Nephron progenitor cell (in vitro differentiated cells): ENCODE measurements around the gene CDHR2.
A peak's percentile ranks its signal among the peaks of the same experiment; 100 is the strongest.

Experiments
- DNase-seq: peaks from one replicate; pipeline ENCODE4 v3.0.0; 2021
- H3K27ac Mint-ChIP-seq: 2 replicates; pipeline ENCODE4 v1.8.0; 2021; ENCODE audit warnings: mild to moderate bottlenecking, moderate library complexity, mixed read lengths
- H3K27me3 Mint-ChIP-seq: 2 replicates; pipeline ENCODE4 v1.8.0; 2021; ENCODE audit warnings: mild to moderate bottlenecking, low read depth, mixed read lengths; ENCODE audit not compliant: poor library complexity
- H3K36me3 Mint-ChIP-seq: 2 replicates; pipeline ENCODE4 v1.8.0; 2021; ENCODE audit warnings: low read depth, mixed read lengths
- H3K4me1 Mint-ChIP-seq: 2 replicates; pipeline ENCODE4 v1.8.0; 2021; ENCODE audit warnings: mixed read lengths
- H3K4me3 Mint-ChIP-seq: 2 replicates; pipeline ENCODE4 v1.8.0; 2021; ENCODE audit warnings: mild to moderate bottlenecking, moderate library complexity, mixed read lengths
- H3K9me3 Mint-ChIP-seq: 2 replicates; pipeline ENCODE4 v1.8.0; 2021; ENCODE audit warnings: mild to moderate bottlenecking, moderate library complexity, mixed read lengths
- TF ChIP-seq, protein P1 (sequence below): fragments of 200-600 bp; sonication (generic); IDR thresholded peaks from 2 replicates; pipeline ENCODE4 v1.5.0; 2021; ENCODE audit warnings: antibody characterized with exemption

The CDHR2 gene, protein sequence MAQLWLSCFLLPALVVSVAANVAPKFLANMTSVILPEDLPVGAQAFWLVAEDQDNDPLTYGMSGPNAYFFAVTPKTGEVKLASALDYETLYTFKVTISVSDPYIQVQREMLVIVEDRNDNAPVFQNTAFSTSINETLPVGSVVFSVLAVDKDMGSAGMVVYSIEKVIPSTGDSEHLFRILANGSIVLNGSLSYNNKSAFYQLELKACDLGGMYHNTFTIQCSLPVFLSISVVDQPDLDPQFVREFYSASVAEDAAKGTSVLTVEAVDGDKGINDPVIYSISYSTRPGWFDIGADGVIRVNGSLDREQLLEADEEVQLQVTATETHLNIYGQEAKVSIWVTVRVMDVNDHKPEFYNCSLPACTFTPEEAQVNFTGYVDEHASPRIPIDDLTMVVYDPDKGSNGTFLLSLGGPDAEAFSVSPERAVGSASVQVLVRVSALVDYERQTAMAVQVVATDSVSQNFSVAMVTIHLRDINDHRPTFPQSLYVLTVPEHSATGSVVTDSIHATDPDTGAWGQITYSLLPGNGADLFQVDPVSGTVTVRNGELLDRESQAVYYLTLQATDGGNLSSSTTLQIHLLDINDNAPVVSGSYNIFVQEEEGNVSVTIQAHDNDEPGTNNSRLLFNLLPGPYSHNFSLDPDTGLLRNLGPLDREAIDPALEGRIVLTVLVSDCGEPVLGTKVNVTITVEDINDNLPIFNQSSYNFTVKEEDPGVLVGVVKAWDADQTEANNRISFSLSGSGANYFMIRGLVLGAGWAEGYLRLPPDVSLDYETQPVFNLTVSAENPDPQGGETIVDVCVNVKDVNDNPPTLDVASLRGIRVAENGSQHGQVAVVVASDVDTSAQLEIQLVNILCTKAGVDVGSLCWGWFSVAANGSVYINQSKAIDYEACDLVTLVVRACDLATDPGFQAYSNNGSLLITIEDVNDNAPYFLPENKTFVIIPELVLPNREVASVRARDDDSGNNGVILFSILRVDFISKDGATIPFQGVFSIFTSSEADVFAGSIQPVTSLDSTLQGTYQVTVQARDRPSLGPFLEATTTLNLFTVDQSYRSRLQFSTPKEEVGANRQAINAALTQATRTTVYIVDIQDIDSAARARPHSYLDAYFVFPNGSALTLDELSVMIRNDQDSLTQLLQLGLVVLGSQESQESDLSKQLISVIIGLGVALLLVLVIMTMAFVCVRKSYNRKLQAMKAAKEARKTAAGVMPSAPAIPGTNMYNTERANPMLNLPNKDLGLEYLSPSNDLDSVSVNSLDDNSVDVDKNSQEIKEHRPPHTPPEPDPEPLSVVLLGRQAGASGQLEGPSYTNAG (N-terminal part only)

DNA sequence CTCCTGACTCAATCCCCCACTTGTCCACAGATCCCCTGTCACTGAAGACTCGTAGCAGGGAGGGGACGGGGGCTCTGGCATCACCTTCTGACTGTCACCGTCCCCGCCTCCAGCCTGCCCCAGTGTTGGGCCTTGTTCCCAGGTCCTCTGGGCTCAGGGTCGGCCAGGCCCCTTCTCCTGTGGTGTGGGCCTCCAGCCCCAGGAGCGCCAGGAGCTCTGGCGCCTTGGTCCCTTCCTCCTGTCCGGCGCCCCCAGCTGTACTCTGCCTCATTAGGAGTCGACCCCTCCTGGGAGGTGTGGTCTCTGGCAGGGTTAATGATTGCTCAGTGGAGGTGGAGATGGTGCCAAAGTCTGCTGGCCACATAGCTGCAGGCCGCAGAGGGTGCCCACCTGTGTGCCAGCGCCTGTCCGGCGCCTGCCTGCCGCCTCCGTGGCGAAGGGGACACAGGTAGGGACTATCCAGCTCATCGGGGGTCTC lies at the start of gene CDHR2:
Gene CDHR2 (plus strand): TSS at position 376 of the 478 bp plus-strand sequence. CDS start 16,011 bp downstream, outside the sequence.
- Mint-ChIP-seq H3K27ac (no peak within 1 kb of the TSS), H3K4me3 (no peak within 1 kb of the TSS), H3K27me3 (peaks cover 13% of the 10 kb centered on the region), H3K9me3 (no peaks in the 10 kb centered on the region), H3K4me1 (peaks cover 33% of the 10 kb centered on the region), H3K36me3 (no peaks in the 10 kb centered on the region)
- TF ChIP-seq, protein P1, sequence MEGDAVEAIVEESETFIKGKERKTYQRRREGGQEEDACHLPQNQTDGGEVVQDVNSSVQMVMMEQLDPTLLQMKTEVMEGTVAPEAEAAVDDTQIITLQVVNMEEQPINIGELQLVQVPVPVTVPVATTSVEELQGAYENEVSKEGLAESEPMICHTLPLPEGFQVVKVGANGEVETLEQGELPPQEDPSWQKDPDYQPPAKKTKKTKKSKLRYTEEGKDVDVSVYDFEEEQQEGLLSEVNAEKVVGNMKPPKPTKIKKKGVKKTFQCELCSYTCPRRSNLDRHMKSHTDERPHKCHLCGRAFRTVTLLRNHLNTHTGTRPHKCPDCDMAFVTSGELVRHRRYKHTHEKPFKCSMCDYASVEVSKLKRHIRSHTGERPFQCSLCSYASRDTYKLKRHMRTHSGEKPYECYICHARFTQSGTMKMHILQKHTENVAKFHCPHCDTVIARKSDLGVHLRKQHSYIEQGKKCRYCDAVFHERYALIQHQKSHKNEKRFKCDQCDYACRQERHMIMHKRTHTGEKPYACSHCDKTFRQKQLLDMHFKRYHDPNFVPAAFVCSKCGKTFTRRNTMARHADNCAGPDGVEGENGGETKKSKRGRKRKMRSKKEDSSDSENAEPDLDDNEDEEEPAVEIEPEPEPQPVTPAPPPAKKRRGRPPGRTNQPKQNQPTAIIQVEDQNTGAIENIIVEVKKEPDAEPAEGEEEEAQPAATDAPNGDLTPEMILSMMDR: no peak
- DNase-seq: no peak

DNA sequence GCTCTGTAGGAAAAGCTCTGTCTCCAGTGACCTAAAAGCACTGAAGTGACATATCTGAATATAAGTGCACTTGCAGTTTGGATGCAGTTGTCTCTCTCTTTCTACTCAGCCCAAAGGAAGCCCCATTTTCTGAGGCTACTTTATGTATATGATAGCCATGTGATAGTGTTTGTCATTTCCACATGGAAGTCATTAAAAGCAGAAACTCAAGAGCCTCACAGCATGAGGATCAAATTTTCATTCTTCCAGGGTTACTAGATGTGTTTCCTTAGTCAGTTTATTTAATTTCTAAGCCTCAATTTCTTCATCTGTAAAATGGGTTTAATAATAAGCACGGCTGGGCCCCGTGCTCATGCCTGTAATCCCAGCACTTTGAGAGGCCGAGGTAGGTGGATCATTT lies 48.6 kb upstream of the CDHR2 start:
- TF ChIP-seq, protein P1: no peak
- H3K27ac Mint-ChIP-seq: no peak overlapping the region
- no peaks in the 10 kb centered on the region for H3K27me3 Mint-ChIP-seq
- H3K4me3 Mint-ChIP-seq: no peak overlapping the region
- DNase-seq: no peak
- no peaks in the 10 kb centered on the region for H3K9me3 Mint-ChIP-seq
- H3K4me1 Mint-ChIP-seq: peaks cover 9% of the 10 kb centered on the region
- H3K36me3 Mint-ChIP-seq: peaks cover 80% of the 10 kb centered on the region

DNA sequence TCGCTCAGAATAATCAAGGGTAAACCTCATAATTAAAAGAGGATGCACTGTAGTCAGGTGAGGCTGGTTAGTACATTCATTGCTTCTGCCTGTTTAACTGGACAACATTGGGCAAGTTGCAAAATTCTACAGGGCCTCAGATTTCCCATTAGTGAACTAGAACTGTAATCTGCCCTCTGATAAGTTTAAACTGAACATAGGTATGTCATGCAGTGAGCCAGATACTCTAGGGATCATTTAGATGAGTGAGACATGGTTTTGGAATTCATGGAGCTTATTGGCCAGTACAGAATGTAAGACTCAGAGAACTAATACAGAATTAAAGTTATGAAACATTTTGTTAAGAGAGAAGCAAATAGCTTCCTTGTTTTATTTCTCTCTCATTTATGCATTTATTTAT lies 47.8 kb upstream of the CDHR2 start:
- Mint-ChIP-seq H3K27me3 (no peaks in the 10 kb centered on the region), H3K4me1 (peaks cover 9% of the 10 kb centered on the region), H3K36me3 (peaks cover 80% of the 10 kb centered on the region), H3K9me3 (no peaks in the 10 kb centered on the region), H3K4me3 (no peak overlapping the region), H3K27ac (no peak overlapping the region)
- DNase-seq: no peak
- TF ChIP-seq, protein P1: no peak

DNA sequence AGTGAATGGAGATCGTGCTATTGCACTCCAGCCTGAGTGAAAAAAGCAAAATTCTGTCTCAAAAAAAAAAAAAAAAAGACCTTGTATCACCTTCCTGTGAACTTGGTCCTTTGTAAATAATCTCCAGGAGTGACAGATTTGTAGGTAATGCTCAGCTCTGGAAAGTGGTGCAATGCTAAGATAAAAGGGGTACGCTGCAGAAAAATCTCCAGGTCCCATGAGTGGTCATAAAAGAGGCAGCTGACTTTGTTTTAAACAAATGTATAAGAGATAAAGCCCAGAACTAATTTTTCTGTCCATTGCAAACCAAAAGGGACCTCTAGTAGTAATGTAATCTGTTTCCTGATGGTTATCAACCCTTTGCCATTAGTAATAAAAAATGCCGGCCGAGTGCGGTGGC lies 45.6 kb upstream of the CDHR2 start:
- DNase-seq: no peak
- Mint-ChIP-seq H3K4me3 (no peak overlapping the region), H3K36me3 (peaks cover 82% of the 10 kb centered on the region), H3K9me3 (no peaks in the 10 kb centered on the region), H3K27me3 (no peaks in the 10 kb centered on the region), H3K27ac (peak overlapping the region; percentile 25), H3K4me1 (peaks cover 9% of the 10 kb centered on the region)
- TF ChIP-seq, protein P1: no peak

DNA sequence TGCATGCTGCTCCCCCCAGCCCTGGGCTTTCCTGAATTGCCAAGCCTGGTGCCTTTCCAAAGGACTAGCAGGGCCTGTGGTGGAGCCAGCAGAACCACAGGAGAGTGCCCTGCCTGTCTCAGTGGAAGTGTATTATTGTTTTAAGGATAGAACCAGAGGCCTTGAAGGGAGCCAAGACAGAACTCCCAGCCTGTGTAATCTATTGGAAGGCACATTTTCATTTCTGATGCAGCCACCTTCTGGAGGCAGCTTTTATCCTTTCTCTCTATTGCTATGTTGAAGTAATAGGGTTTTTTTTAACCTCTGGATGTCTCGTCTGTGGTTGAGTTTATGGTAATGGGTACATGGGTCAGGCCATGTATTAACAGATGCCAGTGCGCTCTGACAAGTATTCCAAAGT lies 41.2 kb upstream of the CDHR2 start:
- peaks cover 71% of the 10 kb centered on the region for H3K36me3 Mint-ChIP-seq
- DNase-seq: no peak
- no peaks in the 10 kb centered on the region for H3K27me3 Mint-ChIP-seq
- peak overlapping the region; percentile 92 for H3K27ac Mint-ChIP-seq
- no peak overlapping the region for H3K4me3 Mint-ChIP-seq
- TF ChIP-seq, protein P1: no peak
- peaks cover 8% of the 10 kb centered on the region for H3K4me1 Mint-ChIP-seq
- no peaks in the 10 kb centered on the region for H3K9me3 Mint-ChIP-seq
